Measurements from ENCODE around the gene PBX4.
"Not testable (repeated sequence)": the region's sequence is repeated elsewhere in the genome, so short reads cannot be mapped to it uniquely, and the experiment has no call there.

PBX4 gene

DNA sequence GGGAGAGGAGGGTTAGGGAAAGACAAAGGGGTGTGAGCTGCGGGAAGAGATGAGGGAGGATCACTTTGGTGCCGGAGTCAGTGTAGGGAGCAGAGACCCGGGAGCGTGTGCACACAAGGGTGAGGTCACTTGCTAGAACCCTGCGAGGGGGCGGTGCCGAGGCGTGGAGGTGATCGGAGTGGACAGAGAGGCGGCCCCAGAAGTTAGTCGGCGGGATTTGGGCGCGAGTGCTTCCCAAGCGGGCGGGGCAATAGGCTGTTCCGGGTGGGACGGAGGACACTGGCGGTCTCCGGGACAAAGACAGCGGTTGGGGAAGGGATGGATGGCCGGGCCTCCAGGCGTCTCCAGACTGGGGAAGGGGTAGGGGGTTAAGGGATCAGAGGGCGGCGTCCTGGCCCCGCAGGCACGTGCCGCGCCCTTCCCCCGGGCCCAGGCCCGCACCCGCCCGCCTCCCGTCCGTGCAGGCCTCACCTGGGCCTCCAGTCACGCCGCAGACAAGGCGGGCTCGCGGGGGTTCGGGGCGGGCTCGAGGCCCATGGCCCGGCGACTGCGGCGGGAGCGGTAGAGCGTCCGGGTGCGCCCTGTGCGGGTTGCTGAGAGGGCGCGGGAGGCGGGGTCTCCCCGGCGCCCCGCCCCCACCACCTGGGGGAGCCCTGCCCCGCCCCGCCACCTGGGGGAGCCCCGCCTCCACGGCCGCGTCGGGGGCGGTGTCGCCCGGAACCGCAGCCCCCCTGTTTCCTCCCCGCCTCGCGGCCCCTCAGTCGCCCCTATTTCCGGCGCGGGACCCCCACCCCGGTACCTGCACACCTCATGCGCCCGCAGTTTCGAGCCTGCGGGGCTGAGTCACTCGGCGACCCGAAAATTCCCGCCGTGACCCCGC is 9.4 kb upstream of the PBX4 start, which contains the start of gene LPAR2:
LPAR2 (minus strand) TSS at position 600 of the 880 bp plus-strand sequence. CDS start 945 bp downstream, outside the sequence.
- peak in 1 of 56 donors; percentile 48 for DNase-seq

DNA sequence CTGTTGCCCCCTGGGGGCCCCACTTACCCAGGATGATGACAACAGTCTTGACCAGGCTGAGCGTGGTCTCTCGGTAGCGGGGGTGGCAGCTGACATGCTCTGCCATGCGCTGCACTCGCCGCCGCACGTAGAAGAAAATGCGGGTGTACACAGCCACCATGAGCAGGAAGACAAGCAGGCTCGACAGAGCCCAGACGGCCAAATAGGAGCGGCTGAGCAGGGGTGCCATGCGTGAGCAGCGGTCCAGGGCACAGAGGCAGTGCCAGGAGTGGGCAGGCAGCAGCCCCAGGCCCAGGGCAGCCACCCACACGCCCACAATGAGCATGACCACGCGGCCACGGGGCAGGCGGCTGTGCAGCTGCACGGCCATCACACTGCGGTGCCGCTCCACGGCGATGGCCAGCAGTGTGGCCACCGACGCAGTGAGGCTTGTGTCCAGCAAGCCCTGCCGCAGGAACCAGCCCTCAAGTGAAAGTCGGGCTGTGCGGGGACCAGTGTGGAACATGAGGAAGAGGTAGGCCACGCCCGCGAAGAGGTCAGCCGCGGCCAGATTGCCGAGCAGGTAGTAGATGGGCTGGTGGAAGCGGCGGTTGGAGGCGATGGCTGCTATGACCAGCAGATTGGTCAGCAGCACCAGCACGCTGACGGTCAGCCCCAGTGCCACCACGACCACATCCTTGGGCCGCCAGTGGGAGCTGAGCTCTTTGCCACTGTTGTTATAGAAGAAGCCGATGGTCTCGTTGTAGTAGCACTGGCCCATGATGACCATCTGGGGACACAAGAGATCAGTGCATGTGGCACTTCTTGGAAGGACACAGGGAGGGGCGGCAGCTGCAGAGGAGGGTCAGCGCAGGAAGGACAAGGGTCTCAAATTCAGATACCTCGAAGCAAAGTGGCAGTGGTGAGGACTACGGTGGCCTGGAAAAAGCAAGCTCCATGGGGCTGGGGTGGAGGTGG is 8.3 kb upstream of the PBX4 start:
- DNase-seq: no peak

DNA sequence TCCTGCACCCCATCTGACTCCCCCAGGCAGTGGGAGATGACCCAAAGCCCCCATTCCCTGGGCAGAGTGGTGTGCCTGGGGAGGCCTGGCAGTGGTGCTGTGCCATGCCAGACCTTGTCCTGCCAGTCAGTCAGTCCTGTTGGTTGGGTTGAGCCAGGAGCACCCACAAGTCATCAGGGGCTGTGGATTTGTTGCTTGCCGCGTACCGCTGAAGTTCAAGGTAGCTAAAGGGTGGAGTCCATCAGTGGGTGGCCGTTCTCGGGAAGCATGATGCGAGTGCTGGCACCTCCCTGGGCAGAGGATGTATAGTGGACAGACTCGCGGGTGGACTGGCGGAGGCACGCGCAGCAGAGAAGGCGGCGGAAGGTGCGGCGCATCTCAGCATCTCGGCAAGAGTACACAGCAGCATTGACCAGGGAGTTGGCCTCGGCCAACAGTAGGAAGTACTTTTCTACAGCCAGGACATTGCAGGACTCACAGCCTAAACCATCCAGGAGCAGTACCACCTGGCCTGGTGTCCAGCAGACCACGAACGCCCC is 5.6 kb upstream of the PBX4 start:
- no peak for DNase-seq

DNA sequence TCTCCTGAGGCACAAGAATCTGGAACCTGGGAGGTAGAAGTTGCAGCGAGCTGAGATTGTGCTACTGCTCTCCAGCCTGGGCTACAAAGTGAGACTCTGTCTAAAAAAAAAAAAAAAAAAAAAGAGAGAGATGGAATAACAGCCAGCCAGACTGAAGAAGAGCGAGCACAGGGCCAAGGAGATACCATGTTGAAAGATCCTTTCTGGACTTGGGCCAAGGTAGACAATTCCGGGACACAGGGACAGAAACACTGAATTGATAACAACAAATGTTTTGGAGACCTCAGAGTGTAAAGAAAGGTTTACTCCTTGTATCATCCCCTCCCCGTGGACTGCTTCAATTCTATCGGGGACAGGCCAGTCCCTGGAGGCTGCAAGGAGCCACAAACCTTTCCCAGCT is 4.9 kb upstream of the PBX4 start:
- DNase-seq: no peak

DNA sequence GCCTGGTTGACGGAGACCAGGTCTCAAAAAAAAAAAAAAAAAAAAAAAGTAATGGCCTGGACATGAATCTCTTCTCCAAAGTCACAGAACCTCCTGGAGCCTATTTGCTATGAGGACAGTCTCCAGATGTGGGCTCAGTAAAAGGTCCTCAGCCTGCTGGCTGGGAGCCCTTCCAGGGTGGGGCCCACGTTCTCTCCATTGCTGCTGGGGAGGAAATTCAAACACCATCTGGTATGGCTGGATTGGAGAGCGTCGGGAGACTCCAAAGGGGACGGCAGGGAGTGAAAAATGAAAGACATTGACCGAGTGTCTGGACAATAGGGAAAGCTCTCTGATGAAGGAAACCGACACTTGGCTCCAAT is 1.3 kb upstream of the PBX4 start:
- no peak for DNase-seq

DNA sequence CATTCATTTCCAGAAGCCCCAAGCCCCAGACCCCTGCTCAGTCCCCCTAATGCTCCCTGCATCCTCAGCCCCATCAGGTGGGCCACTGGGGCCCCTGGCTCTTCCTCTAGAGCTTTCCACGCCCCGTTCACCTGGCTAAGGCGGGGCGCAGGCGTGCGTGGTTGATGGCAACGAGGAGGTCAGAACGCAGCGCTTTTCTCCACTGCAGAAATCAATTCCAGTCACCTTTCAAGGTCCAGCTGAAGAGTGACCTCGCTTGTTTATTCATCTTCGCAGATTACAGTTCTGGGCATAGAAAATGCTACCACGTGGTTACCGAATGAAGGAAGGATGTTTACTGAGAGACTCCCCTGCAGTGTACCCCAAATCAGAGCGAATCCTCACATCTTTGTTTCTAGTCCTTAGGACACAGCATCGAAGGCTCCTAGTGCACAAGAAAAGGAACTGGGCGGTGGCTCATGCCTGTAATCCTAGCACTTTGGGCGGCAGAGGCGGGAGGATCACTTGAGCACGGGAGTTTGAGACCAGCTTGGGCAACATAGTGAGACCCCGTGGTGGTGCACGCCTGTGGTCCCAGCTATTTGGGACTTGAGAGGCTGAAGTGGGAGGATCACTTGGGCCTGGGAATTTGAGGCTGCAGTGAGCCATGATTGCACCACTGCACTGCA is 828 bp upstream of the PBX4 start:
- no peak for DNase-seq

DNA sequence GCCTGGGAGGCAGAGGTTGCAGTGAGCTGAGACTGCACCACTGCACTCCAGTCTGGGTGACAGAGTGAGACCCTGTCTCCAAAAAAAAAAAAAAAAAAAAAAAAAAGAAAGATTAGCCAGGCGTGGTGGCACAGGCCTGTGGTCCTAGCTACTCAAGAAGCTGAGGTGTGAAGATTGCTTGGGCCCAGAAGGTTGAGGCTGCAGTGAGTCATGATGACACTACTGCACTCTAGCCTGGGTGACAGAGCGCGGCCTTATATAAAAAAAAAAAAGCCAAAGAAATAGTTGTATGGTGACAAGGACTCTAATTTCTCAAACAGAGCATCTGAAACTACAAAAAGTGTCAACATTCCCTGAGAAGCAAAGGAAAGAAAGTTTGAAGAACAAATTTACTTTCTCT is 3.4 kb downstream of the PBX4 start:
- DNase-seq: no peak

DNA sequence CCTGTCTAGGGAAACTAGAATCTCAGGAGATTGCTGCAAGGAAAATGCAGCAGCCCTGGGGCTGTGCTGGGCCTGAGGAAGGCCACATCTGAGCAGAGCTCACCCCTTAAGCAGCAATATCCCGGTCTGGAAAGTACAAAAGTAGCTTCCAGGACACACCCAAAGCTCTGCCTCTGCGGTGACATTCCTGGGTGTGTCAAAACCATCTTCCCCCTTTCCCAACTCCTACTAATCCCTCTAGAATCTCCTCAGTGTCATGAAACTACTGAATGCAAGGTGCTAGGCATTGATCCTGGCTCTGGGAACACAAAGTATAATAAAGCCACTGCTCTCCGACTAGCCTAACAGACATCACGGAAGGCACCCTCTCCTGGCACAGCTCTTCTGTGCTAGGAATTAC is 5.0 kb downstream of the PBX4 start:
- no peak for DNase-seq

DNA sequence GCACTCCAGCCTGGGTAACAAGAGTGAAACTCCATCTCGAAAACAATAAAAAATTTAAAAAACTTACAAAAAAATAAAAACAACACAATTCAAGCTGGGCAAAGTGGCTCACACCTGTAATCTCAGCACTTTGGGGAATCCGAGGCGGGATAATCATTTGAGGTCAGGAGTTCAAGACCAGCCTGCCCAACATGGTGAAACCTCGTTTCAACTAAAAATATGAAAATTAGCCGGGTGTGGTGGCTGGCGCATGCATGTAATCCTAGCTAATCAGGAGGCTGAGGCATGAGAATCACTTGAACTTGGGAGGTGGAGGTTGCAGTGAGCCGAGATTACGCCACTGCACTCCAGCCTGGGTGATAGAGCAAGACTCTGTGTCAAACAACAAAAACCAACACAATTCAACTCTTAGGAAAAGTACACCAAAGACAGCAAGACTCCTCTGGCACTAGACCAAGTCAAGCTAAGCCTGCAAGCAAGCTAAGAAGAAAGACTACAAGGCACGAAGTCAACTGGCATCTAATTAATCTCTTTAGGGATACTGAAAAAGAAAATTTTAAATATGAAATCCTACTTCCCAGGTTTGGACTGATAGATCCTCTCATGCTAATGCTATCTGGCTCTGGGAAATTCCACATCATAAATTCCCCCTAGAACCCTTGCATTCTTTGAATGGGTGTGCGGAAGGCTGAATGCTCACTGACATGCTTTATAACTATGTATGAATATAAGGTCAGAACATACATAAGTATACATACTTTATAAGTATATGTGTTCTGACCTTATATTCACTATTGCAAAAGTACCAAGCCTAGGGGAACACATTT is 7.9 kb downstream of the PBX4 start:
- DNase-seq: no peak

DNA sequence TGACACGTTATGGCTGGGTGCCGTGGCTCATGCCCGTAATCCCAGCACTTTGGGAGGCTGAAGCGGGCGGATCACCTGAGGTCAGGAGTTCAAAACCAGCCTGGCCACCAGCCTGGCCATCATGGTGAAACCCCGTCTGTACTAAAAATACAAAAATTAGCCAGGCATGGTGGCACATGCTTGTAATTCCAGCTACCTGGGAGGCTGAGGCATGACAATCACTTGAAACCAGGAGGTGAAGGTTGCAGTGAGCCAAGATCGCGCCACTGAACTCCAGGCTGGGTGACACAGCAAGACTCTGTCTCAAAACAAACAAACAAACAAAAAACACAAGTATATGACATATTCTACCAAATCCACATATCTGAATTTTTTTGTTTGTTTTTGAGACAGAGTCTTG is 11.8 kb downstream of the PBX4 start:
- DNase-seq: not testable (repeated sequence)

DNA sequence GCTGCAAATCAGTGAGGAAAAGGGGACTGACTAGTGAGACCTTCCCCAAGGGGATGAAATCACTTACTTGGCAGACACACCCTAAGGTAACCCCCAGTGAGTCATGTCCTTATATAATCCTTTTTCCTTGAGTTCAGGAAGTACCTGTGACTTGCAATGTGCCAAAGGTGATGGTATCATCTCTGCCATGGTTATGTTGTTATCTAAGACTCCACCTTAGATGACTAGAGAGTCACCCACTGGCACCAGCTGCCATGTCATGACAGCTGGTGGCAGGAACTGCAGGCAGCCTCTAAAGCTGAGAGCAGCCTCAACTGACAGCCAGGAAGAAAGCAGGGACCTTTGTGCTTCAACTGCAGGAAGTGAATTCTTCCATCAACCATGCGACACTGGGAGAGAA is 12.5 kb downstream of the PBX4 start:
- no peak for DNase-seq

DNA sequence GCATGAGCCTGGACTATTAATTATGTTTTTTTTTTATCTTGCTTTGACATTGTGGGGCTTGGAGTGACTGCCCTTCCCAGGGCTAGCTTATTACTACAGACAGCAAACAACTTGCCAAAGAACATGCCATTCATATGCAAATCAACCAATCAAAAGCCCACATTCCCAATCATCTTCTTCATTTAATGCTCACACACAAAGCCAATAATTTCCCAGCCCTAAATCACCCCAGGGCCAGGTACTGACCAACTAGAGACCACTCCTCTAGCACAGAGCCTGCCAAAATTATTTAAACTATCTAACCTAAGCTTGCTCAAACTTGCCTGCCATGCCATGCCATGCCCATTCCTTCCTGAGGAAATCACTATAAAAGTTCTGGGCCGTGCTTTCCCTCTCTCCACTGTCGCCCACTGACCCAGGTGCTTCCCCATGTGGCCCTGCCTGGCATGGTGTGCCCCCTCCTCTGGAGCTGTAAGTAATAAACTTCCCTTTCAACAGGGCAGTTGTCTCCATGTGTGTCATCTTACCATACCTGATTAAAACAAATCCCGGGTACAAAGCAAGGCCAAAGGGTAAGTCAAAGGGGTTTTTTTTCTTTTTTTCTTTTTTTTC is 15.7 kb downstream of the PBX4 start:
- DNase-seq: no peak

DNA sequence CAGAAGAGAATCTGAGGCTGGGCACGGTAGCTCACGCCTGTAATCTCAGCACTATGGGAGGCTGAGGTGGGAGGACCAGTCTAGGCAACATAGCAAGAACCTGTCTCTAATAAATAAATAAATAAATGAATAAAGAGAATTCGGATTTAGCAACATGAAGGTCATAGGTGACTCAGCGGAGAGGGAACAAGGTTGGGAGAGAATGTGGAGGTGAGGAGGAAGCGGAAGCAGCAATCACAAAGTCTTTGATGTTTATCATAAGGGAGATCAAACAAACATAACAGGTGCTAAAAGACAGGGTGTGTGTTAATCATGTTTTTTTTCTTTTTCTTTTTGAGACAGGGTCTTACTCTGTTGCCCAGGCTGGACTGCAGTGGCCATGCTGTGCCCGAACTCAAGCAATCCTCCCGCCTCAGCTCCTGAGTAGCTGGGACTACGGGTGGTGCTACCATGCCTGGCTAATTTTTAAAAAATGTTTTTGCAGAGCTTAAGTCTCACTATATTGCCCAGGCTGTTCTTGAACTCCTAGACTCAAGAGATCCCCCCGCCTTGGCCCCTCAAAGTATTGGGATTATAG is 16.3 kb downstream of the PBX4 start:
- no peak for DNase-seq

DNA sequence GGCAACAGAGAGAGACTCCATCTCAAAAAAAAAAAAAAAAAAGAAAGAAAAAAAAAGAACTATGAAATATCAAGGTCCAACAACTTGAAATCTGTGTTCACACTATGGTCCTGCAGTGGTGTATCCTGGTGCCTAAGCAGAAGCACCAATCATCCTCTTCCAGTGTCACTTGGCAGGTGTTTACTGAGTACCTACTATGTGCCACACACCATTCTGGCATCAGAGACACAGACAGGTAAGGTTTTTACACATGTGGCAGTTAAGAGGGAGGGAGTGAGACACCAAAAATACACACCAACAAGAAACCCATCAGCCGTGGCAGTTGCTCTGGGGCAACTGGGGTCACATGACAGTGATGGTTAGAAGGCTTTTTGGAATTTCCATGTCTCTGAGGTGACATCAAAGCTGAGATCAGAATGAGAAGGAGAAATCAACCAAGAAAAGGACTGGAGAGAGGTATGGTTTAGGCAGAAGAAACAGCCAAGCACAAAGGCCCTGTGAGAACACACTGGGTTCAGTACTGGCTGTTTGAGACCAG is 17.6 kb downstream of the PBX4 start:
- no peak for DNase-seq

DNA sequence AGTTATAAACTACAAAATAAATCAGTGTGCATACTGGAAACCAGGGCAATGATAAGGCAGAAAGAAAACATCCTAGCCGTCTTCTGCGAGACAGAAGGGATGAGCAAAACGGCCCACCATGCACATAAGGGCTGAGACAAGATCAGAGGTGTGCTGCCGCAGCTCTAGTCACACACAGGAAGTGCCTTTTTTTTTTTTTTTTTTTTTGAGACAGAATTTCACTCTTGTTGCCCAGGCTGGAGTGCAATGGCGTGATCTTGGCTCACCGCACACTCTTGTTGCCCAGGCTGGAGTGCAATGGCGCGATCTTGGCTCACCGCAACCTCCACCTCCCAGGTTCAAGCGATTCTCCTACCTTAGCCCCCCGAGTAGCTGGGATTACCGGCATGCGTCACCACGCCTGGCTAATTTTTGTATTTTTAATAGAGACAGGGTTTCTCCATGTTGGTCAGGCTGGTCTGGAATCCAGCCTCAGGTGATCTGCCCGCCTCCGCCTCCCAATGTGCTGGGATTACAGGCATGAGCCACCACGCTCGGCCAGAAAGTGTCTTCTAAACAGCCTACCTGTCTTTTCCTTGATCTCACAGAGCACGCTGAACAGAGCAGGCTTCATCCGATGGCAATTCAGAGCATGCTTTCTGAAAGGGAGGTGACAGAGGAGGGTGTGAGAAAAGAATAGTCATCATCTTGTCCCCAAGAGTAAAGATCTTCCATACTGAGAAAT is 19.6 kb downstream of the PBX4 start:
- DNase-seq: not testable (repeated sequence)

DNA sequence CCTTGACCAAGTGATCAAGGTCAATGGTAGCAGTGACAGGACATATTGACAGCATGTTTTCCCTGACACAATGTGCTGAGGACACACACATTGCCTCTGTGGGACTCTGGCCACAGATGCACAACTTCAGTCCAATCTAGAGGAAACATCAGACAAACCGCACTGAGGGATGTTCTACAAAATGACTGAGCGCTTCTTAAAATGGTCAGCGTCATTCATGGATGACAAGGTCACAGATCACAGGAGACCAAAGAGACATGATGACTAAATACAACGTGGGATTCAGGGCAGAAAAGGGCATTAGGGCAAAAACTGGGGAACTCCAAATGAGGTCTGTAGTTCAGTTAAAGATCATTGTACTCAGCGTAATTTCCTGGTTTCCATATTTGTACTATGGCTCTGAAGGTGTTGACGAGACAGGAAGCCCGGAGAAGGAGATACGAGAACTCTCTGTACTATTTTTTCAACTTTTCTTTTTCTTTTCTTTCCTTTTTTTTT is 20.6 kb downstream of the PBX4 start:
- no peak for DNase-seq

DNA sequence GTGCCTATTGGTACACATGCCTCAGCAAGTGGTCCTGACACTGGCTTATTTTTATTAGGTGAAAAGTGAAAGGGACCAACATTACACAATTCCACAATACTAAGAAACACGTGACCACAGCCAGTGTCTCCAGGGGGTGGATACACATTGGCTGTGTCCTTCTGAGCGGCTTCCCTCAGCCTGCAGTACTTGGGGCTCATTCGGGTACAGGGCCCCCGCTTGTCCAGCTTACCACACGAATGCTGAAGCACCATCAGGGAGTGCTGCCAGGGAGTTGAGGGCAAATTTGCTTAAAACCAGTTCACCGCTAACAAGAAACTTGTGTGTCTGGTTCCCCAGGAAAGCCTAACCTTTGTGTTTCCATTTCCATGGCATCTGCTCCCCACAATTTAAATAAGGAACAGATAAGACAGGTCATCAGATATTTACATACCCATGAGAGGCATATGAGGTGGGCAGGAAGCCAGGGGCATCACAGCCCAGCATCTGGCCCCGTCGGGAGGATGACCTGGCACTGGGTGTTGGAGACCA is 23.3 kb downstream of the PBX4 start:
- DNase-seq: no peak

DNA sequence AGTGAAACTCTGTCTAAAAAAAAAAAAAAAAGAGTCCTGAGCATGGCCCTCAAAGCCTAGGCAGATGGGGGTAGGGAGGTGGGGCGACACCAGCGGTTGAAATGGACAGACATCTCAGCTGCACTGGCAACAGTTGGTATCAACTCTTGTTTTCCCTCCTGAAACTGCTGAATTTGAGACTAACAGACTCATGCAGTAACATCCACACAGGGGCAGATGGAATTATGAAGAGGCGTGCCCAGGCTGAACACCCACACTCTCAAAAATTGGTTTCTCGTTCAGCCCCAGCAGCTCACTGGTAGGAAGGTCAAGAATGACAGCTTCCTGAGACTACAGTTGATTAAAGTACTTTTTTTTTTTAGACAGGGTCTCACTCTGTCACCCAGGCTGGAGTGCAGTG is 24.1 kb downstream of the PBX4 start:
- no peak for DNase-seq

Data from amygdala (tissue), 56 donors.